Ovary (tissue), 9 donors: ENCODE measurements around the gene RFX8. TPM values are rescaled to one million over a fixed set of nuclear protein-coding genes. Genes with fewer than 3 reads are reported as not detected.

Experiments
- DNase-seq, 5 donors: peaks; one replicate each; pipeline ENCODE4 v3.0.0-alpha.2; 2019 to 2020
- H3K27ac ChIP-seq, 2 donors: fragments of 200-600 bp; one replicate each; pipeline versions ENCODE4 v1.5.1 to v1.8.0; 2019 to 2022
- H3K27me3 ChIP-seq: fragments of 200-600 bp; one replicate; pipeline ENCODE4 v1.8.0; 2022
- H3K36me3 ChIP-seq: fragments of 200-600 bp; sonication (generic); one replicate; pipeline ENCODE4 v1.5.1; 2019
- H3K4me1 ChIP-seq: one replicate; pipeline ENCODE4 v1.8.1; 2013; ENCODE audit warnings: mild to moderate bottlenecking, moderate library complexity; ENCODE audit not compliant: insufficient read depth
- H3K4me3 ChIP-seq: fragments of 200-600 bp; sonication (generic); one replicate; pipeline ENCODE4 v1.5.1; 2017
- H3K9me3 ChIP-seq, 2 donors: fragments of 200-600 bp in 1 of 2; sonication (generic) in 1 of 2; one replicate each; pipeline versions ENCODE4 v1.5.1 to v1.8.1; 2013 to 2019; ENCODE audit warnings: mild to moderate bottlenecking in 1 of 2, moderate library complexity in 1 of 2
- EP300 ChIP-seq: sonication (generic); formaldehyde crosslinking; IDR thresholded peaks from one replicate; pipeline ENCODE4 v1.6.1; 2017; ENCODE audit warnings: antibody characterized with exemption
- POLR2A ChIP-seq: fragments of 450-650 bp; IDR thresholded peaks from one replicate; pipeline ENCODE4 v1.6.1; 2017; ENCODE audit warnings: antibody characterized with exemption, mild to moderate bottlenecking, moderate library complexity
- WGBS, 3 donors: extraction: QIAGEN DNeasy Blood & Tissue Kit in 1 of 3; methylation state at CpG; one replicate each; pipeline versions ENCODE4 v1.1.5 to v1.1.7; 2013 to 2017; 5-methylcytosine and 5-hydroxymethylcytosine counted together
- intact Hi-C, 4 donors: fragments of 100-400 bp; cut with DNase I; formaldehyde crosslinking; loops; one replicate each; pipeline versions ENCODE4 v1.11.0 to v1.15.1; 2022 to 2023
- polyA plus RNA-seq, 2 donors: library from polyadenylated mRNA; stranded (reverse); fragments of 200-250 nt in 1 of 2; fragments of 350-450 nt in 1 of 2; fragmentation: Illumina TruSeq in 1 of 2; extraction: RNeasy Lipid Tissue Mini Kit (QIAGEN cat#74804) in 1 of 2; gene quantifications; one replicate each; pipeline ENCODE4 v1.2.3, GENCODE V29; 2013 to 2014
- total RNA-seq, 7 donors: library from RNA; depleted of rRNA in 2 of 7; stranded (reverse); fragments of >200 nt in 2 of 7; fragmentation: NEBNext Ultra II Directional in 3 of 7; extraction: Animal tissue kit (Norgen Biotek cat#: 25700) in 3 of 7; gene quantifications; one replicate each; pipeline versions ENCODE4 v1.1.0 to v1.2.4, GENCODE V29; 2016 to 2023
- TF ChIP-seq, protein P1 (sequence below), 3 donors: fragments of 450-650 bp in 2 of 3; fragments of 200-600 bp in 1 of 3; IDR thresholded peaks; one replicate each; pipeline versions ENCODE4 v1.5.1 to v1.8.0; 2016 to 2022; ENCODE audit warnings: antibody characterized with exemption in 3 of 3, mild to moderate bottlenecking in 1 of 3
- donor health status: DM: no; HTN: no; CAD: no; lungs with moderate emphysema.
- donor health status: DM: no; HTN: no; CAD: no.
- donor health status: Bipolar disorder and iron deficiency.
- donor health status: DM: yes; HTN: yes; CAD: no.
- donor health status: DM: no; HTN: no; CAD: no.
- donor health status: DM: yes; HTN: yes; CAD: no.

RFX8 gene
- total and polyA plus RNA-seq, 9 donors = 0.05 to 1.7 (median 0.38) TPM

DNA sequence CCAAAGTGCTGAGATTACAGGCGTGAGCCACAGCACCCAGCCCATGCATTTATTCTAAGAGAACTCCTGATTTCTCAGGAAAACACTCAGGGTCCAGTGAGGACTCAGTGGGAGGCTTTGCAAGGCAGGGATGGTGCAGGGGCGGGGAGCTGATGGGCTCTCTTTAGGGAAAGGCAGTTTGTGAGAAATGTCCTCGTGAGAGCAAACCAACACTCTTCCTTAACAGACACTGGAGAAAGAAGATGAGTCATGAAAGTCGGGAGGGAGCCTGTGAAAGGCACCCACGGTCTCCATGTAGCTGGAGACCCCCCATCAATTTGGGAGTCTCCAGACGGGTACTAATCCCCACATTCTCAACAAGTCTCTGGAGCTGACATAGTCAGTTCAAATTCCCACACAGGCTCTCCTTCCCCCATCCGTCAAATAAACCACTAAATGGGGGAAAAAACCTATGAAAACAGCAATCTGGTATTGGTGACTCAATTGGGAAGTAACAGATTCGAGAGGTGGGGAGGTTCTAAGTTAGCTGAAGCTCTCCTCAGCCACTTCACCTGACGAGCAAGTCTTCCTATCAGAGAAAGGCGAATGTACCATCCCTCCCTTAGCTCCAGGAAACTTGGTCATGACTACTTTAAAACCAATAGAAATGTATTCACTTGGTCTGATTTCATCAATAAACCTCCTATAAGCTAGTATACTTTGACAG, 76.6 kb downstream of the RFX8 start:
- H3K27me3 ChIP-seq = no peaks in the 10 kb centered on the region
- H3K9me3 ChIP-seq = no peaks in the 10 kb centered on the region
- no peak for DNase-seq
- no peak overlapping the region for H3K4me3 ChIP-seq
- intact Hi-C loops = no loop called here
- H3K4me1 ChIP-seq = no peaks in the 10 kb centered on the region
- no peak overlapping the region for H3K27ac ChIP-seq
- H3K36me3 ChIP-seq = no peaks in the 10 kb centered on the region
- no peak for TF ChIP-seq POLR2A
- TF ChIP-seq, protein P1, sequence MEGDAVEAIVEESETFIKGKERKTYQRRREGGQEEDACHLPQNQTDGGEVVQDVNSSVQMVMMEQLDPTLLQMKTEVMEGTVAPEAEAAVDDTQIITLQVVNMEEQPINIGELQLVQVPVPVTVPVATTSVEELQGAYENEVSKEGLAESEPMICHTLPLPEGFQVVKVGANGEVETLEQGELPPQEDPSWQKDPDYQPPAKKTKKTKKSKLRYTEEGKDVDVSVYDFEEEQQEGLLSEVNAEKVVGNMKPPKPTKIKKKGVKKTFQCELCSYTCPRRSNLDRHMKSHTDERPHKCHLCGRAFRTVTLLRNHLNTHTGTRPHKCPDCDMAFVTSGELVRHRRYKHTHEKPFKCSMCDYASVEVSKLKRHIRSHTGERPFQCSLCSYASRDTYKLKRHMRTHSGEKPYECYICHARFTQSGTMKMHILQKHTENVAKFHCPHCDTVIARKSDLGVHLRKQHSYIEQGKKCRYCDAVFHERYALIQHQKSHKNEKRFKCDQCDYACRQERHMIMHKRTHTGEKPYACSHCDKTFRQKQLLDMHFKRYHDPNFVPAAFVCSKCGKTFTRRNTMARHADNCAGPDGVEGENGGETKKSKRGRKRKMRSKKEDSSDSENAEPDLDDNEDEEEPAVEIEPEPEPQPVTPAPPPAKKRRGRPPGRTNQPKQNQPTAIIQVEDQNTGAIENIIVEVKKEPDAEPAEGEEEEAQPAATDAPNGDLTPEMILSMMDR (IDR thresholded peaks at IDR 0.05) = no peak
- TF ChIP-seq EP300 = no peak
- WGBS, 3 donors = 76 to 80% (median 80%) methylated on average over 10 of the region's 10 CpGs

DNA sequence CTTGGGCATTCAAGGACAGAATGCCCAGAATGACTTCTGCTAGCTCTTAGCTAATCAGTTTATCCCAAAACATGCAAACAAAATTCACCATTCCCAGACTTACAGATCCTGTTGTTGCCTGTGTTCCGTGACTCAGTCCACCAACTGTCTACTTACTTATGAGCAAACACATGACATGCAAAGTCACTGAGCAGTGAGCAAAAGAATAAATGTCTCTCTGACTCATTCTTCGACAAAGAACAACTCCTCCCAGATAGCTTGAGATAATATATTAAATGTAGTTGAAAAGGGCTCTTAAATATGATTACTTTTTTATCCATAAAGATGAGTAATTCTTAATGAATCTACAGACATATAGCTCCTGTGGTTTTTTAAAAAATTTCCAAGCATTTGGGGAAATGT, 78.6 kb downstream of the RFX8 start:
- H3K27ac ChIP-seq = no peak overlapping the region
- WGBS, 3 donors = 59 to 64% (median 63%) methylated on average over 2 of the region's 2 CpGs
- no peaks in the 10 kb centered on the region for H3K9me3 ChIP-seq
- TF ChIP-seq POLR2A = no peak
- TF ChIP-seq EP300 = no peak
- TF ChIP-seq, protein P1 (IDR thresholded peaks at IDR 0.05) = no peak
- no peak overlapping the region for H3K4me3 ChIP-seq
- H3K27me3 ChIP-seq = no peaks in the 10 kb centered on the region
- no peaks in the 10 kb centered on the region for H3K36me3 ChIP-seq
- DNase-seq = no peak
- intact Hi-C loops = no loop called here
- no peaks in the 10 kb centered on the region for H3K4me1 ChIP-seq

DNA sequence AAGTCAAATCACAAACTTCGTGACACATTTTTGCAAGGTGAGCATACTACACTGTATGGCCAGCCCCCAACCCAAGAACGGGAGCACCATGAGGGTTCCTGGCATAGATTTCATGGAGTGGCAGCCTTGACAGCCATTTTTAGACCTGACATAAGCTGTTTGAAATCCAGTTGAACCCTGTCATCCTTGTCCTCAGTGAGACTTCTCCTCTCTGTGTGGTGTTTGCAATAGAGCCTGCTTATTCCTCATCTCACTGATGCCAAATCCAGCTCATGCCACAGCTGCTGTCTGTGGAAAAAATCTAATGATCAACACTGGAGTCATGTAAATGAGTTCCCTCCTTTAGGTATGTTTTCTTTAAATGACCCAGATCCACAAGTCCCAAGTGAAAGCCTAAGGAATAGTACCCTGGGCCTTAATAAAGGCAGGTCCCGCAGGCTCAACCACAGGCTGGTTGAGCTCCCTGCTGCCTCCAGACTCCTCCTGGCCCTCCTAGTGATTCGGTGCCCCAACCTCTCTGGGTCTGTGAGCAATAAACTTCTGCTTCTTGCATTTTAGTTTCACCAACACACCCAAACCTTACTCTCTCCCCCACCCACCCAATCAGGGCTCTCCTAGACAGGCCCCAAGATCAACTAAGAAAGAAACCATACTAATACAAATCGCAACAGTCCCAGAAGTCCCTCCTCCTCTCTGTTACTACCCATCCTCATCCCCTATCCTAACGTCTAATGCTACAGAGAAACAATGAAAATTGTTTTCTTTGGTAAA, 79.2 kb downstream of the RFX8 start:
- no peak for DNase-seq
- Histone ChIP-seq H3K27me3 (no peaks in the 10 kb centered on the region), H3K36me3 (no peaks in the 10 kb centered on the region), H3K4me1 (no peaks in the 10 kb centered on the region), H3K4me3 (no peak overlapping the region), H3K9me3 (no peaks in the 10 kb centered on the region), H3K27ac (no peak overlapping the region)
- intact Hi-C loops = no loop called here
- WGBS, 3 donors = 85 to 90% (median 87%) methylated on average over 6 of the region's 6 CpGs
- TF ChIP-seq POLR2A (no peak), EP300 (no peak)
- TF ChIP-seq, protein P1 (IDR thresholded peaks at IDR 0.05) = no peak

DNA sequence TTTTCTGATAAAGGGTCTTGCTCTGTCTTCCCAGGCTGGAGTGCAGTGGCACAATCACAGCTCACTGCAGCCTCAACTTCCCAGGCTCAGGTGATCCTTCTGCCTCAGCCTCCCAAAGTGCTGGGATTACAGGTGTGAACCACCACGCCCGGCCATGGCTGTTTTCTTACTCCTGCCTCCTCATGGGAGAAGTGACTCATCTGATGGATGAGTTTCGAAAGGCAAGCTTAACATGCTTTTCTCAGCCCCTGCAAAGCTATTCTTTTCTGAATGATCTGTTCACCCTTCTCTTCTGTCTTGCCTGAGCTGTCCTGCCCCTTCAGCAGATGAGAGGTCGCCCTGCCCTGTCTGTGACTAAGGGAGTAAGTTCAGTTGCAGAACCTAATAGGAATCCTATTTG, 86.7 kb downstream of the RFX8 start:
- no peaks in the 10 kb centered on the region for H3K36me3 ChIP-seq
- DNase-seq = no peak
- no peak overlapping the region for H3K27ac ChIP-seq
- no peaks in the 10 kb centered on the region for H3K9me3 ChIP-seq
- intact Hi-C loops = no loop called here
- H3K27me3 ChIP-seq = no peaks in the 10 kb centered on the region
- WGBS, 3 donors = 34 to 49% (median 37%) methylated on average over 4 of the region's 4 CpGs
- TF ChIP-seq, protein P1 (IDR thresholded peaks at IDR 0.05) = no peak
- TF ChIP-seq EP300 = no peak
- no peak for TF ChIP-seq POLR2A
- no peak overlapping the region for H3K4me3 ChIP-seq
- H3K4me1 ChIP-seq = no peaks in the 10 kb centered on the region
